ENCODE measurements around the gene PEX11G.

DNA sequence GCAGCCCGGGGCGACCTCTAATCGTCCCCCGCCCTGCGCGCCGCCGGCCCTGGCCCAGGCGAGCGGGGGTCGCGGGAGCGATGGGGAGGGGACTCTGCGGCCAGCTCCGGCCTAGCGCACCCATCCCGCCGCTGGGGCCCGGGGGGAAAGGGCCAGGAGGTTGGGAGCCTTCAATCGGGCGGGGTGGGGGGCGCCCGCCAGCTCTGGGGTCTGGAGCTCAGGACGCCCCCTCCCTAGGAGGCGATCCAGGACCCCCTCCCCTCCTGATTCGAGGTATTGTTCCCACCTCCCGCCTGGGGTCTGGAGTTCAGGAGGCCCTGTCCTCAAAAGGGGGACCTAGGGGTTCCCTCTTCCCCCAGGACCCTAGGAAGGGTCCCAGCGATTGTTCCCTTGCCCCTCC, 27.5 kb upstream of the PEX11G start:
- TF ChIP-seq, protein P1, sequence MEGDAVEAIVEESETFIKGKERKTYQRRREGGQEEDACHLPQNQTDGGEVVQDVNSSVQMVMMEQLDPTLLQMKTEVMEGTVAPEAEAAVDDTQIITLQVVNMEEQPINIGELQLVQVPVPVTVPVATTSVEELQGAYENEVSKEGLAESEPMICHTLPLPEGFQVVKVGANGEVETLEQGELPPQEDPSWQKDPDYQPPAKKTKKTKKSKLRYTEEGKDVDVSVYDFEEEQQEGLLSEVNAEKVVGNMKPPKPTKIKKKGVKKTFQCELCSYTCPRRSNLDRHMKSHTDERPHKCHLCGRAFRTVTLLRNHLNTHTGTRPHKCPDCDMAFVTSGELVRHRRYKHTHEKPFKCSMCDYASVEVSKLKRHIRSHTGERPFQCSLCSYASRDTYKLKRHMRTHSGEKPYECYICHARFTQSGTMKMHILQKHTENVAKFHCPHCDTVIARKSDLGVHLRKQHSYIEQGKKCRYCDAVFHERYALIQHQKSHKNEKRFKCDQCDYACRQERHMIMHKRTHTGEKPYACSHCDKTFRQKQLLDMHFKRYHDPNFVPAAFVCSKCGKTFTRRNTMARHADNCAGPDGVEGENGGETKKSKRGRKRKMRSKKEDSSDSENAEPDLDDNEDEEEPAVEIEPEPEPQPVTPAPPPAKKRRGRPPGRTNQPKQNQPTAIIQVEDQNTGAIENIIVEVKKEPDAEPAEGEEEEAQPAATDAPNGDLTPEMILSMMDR (IDR thresholded peaks at IDR 0.05; ENCODE audit: insufficient read depth, low read length, poor library complexity, severe bottlenecking) = no peak
- no peak for TF ChIP-seq EZH2phosphoT487 (conservative IDR thresholded peaks at IDR 0.05; ENCODE audit: low read length)

All from SU-DHL-6 (cell line).